NT2/D1 (cell line): ENCODE data around the gene SH2D3C.
"Not testable (repeated sequence)": the region's sequence is repeated elsewhere in the genome, so short reads cannot be mapped to it uniquely, and the experiment has no call there.

ENCODE experiments used
- DNase-seq: peaks from one replicate; pipeline ENCODE4 v3.0.0-alpha.2; 2011; ENCODE audit warnings: low read depth, low spot score
- H3K27me3 ChIP-seq: 2 replicates; pipeline ENCODE4 v1.6.0; 2011; ENCODE audit warnings: mild to moderate bottlenecking; ENCODE audit not compliant: insufficient read length, insufficient read depth
- H3K36me3 ChIP-seq: 2 replicates; pipeline ENCODE4 v1.6.1; 2011; ENCODE audit warnings: mild to moderate bottlenecking, low read length, mixed read lengths; ENCODE audit not compliant: insufficient read depth, insufficient read length
- H3K4me1 ChIP-seq: 2 replicates; pipeline ENCODE4 v1.5.1; 2011; ENCODE audit not compliant: insufficient read depth, insufficient read length
- H3K4me3 ChIP-seq: 2 replicates; pipeline ENCODE4 v1.5.1; 2011; ENCODE audit warnings: low read depth; ENCODE audit not compliant: insufficient read length
- H3K9ac ChIP-seq: 2 replicates; pipeline ENCODE4 v1.6.0; 2011; ENCODE audit warnings: low read depth; ENCODE audit not compliant: insufficient read length
- H3K9me3 ChIP-seq: 2 replicates; pipeline ENCODE4 v1.5.1; 2011; ENCODE audit warnings: mild to moderate bottlenecking, low read length; ENCODE audit not compliant: insufficient read depth
- SUZ12 ChIP-seq: IDR thresholded peaks from 2 replicates; pipeline ENCODE4 v1.6.1; 2011; ENCODE audit not compliant: insufficient read length, insufficient read depth; ENCODE audit errors: extremely low read depth
- YY1 ChIP-seq: IDR thresholded peaks from 2 replicates; pipeline ENCODE4 v1.6.1; 2011; ENCODE audit not compliant: insufficient read length, insufficient read depth
- ZNF274 ChIP-seq: IDR thresholded peaks from 2 replicates; pipeline ENCODE4 v1.6.1; 2011; ENCODE audit warnings: mild to moderate bottlenecking, low read depth, low read length

The SH2D3C gene

GRCh38 chr9:127785933-127786772 lies 7.7 kb upstream of the SH2D3C start, which contains the start of gene CDK9:
CDK9 (plus strand) TSS chr9:127786034; CDS start chr9:127786149, 115 bp downstream.
- Histone ChIP-seq H3K27me3 (no peaks in the 10 kb centered on the region), H3K9ac (peak within 1 kb of the TSS; percentile 100), H3K4me3 (peak within 1 kb of the TSS; percentile 97), H3K36me3 (peaks cover 46% of the 10 kb centered on the region), H3K9me3 (no peaks in the 10 kb centered on the region), H3K4me1 (peaks cover 24% of the 10 kb centered on the region)
- peak; percentile 85 for DNase-seq
- no peak for TF ChIP-seq SUZ12
- TF ChIP-seq ZNF274: no peak
- no peak for TF ChIP-seq YY1

GRCh38 chr9:127785023-127785932 lies 6.8 kb upstream of the SH2D3C start:
- Histone ChIP-seq H3K4me1 (peaks cover 27% of the 10 kb centered on the region), H3K4me3 (peak overlapping the region; percentile 62), H3K9ac (peak overlapping the region; percentile 77), H3K9me3 (no peaks in the 10 kb centered on the region), H3K36me3 (peaks cover 37% of the 10 kb centered on the region), H3K27me3 (no peaks in the 10 kb centered on the region)
- peak; percentile 72 for DNase-seq
- TF ChIP-seq ZNF274 (no peak), SUZ12 (no peak), YY1 (no peak)

- Histone ChIP-seq H3K27me3 (no peaks in the 10 kb centered on the region), H3K4me1 (peaks cover 31% of the 10 kb centered on the region), H3K9ac (peak overlapping the region; percentile 34), H3K9me3 (no peaks in the 10 kb centered on the region), H3K4me3 (no peak overlapping the region), H3K36me3 (peaks cover 18% of the 10 kb centered on the region)
- no peak for TF ChIP-seq ZNF274
- no peak for TF ChIP-seq SUZ12
- no peak for TF ChIP-seq YY1
- no peak for DNase-seq
Observed at GRCh38 chr9:127783111-127784008, 4.9 kb upstream of the SH2D3C start.

- DNase-seq: no peak
- H3K36me3 ChIP-seq: peaks cover 3% of the 10 kb centered on the region
- H3K27me3 ChIP-seq: no peaks in the 10 kb centered on the region
- H3K9ac ChIP-seq: no peak overlapping the region
- H3K9me3 ChIP-seq: no peaks in the 10 kb centered on the region
- H3K4me3 ChIP-seq: no peak overlapping the region
- no peak for TF ChIP-seq YY1
- no peak for TF ChIP-seq ZNF274
- no peak for TF ChIP-seq SUZ12
- peaks cover 29% of the 10 kb centered on the region for H3K4me1 ChIP-seq
Observed at GRCh38 chr9:127781806-127782205, 3.3 kb upstream of the SH2D3C start.

GRCh38 chr9:127780909-127781308 lies 2.4 kb upstream of the SH2D3C start:
- H3K9me3 ChIP-seq, H3K9ac ChIP-seq: not testable (repeated sequence)
- H3K4me1 ChIP-seq: peaks cover 34% of the 10 kb centered on the region

GRCh38 chr9:127780126-127780885 lies 1.8 kb upstream of the SH2D3C start:
- no peak for TF ChIP-seq YY1
- no peak for TF ChIP-seq SUZ12
- no peak for TF ChIP-seq ZNF274
- Histone ChIP-seq H3K9ac (peak overlapping the region; percentile 58), H3K4me3 (no peak overlapping the region), H3K4me1 (peaks cover 34% of the 10 kb centered on the region), H3K36me3 (no peaks in the 10 kb centered on the region), H3K27me3 (no peaks in the 10 kb centered on the region), H3K9me3 (no peaks in the 10 kb centered on the region)
- no peak for DNase-seq

More at GRCh38 chr9:127780909-127781308, 2.4 kb upstream of the SH2D3C start:
- H3K4me3 ChIP-seq, H3K27me3 ChIP-seq, H3K36me3 ChIP-seq, DNase-seq: not testable (repeated sequence)
